Psoas muscle (tissue), 8 donors: ENCODE results near the gene ST6GALNAC5. TPM values are rescaled to one million over a fixed set of nuclear protein-coding genes. Genes with fewer than 3 reads are reported as not detected.

Experiments
- ATAC-seq, 4 donors: fragments of 200-7000 bp; cut with Tn5 transposase; one replicate each; pipeline ENCODE4 v1.9.1; 2020; ENCODE audit warnings: moderate library complexity in 3 of 4, mild to moderate bottlenecking in 2 of 4
- DNase-seq, 2 donors: peaks; one replicate each; pipeline ENCODE4 v3.0.0-alpha.2; 2020
- H3K27ac ChIP-seq: fragments of 200-600 bp; one replicate; pipeline ENCODE4 v1.8.0; 2022
- H3K27me3 ChIP-seq, 3 donors: fragments of 200-600 bp in 1 of 3; one replicate each; pipeline versions ENCODE4 v1.6.1 to v1.8.0; 2013 to 2022; ENCODE audit warnings: low read length in 2 of 3, mild to moderate bottlenecking in 2 of 3, moderate library complexity in 1 of 3; ENCODE audit not compliant: insufficient read depth in 3 of 3
- H3K36me3 ChIP-seq, 2 donors: fragments of 200-600 bp in 1 of 2; one replicate each; pipeline versions ENCODE4 v1.6.1 to v1.8.0; 2013 to 2022; ENCODE audit warnings: low read depth in 1 of 2, mild to moderate bottlenecking in 1 of 2, moderate library complexity in 1 of 2; ENCODE audit not compliant: insufficient read depth in 1 of 2
- H3K4me1 ChIP-seq: fragments of 200-600 bp; one replicate; pipeline ENCODE4 v1.8.0; 2022
- H3K4me3 ChIP-seq: fragments of 200-600 bp; one replicate; pipeline ENCODE4 v1.8.0; 2022; ENCODE audit warnings: mild to moderate bottlenecking
- H3K9me3 ChIP-seq: fragments of 200-600 bp; one replicate; pipeline ENCODE4 v1.8.0; 2022
- CTCF ChIP-seq: fragments of 200-600 bp; IDR thresholded peaks from one replicate; pipeline ENCODE4 v1.8.0; 2022; ENCODE audit warnings: antibody characterized with exemption
- WGBS, 3 donors: extraction: QIAGEN DNeasy Blood & Tissue Kit; methylation state at CpG; one replicate each; pipeline versions ENCODE4 v1.1.6 to v1.1.7; 2013; 5-methylcytosine and 5-hydroxymethylcytosine counted together
- intact Hi-C, 2 donors: fragments of 100-400 bp; cut with DNase I; formaldehyde crosslinking; loops; one replicate each; pipeline versions ENCODE4 v1.11.0 to v1.14.2; 2022
- polyA plus RNA-seq, 3 donors: library from polyadenylated mRNA; stranded (reverse); fragments of 200-250 nt; gene quantifications; one replicate each; pipeline ENCODE4 v1.2.3, GENCODE V29; 2013
- total RNA-seq, 4 donors: library from RNA; stranded (reverse); fragmentation: NEBNext Ultra II Directional in 2 of 4; extraction: Animal tissue kit (Norgen Biotek cat#: 25700) in 2 of 4; gene quantifications; one replicate each; pipeline versions ENCODE4 v1.2.1 to v1.2.4, GENCODE V29; 2021 to 2023
- donor health status: healthy with polysubstance abuse.
- donor health status: DM: no; HTN: no; CAD: no; lungs with moderate emphysema.
- donor health status: Bipolar disorder and iron deficiency.
- donor health status: healthy.
- donor health status: DM: yes; HTN: yes; CAD: no.
- donor health status: DM: no; HTN: no; CAD: no.
- donor health status: DM: no; HTN: no; CAD: no.
- donor health status: DM: yes; HTN: yes; CAD: no.

ST6GALNAC5 gene
- total and polyA plus RNA-seq, 7 donors: 0.05 to 0.66 (median 0.07) TPM; not detected in 2

DNA sequence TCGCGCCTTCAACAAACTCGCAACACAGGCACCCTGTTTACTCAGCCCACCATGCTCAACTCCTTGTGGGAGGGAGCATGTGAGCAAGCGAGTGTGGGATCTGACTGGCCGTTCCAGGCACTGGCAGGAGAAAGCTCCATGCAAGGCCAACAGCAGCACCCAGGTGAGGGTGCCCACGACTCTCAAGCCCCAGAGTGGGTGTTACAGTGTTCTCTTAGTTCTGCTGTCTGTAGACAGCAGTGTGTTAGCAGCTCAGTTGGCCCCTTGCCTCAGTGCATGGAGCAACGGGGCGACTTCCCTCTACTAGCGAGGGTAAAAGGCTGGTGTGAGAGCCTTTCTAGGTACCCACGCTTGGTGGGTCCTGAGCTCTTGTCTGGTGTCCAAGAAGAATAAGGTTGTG is 237.4 kb downstream of the ST6GALNAC5 start:
- no peak for ATAC-seq
- 95 to 96% (median 95%) methylated on average over 10 of the region's 10 CpGs for WGBS, 3 donors
- intact Hi-C loops: no loop called here

More for the DNA sequence above, 237.4 kb downstream of the ST6GALNAC5 start:
- H3K27me3 ChIP-seq: no peaks in the 10 kb centered on the region
- DNase-seq: no peak
- H3K4me1 ChIP-seq: no peaks in the 10 kb centered on the region
- TF ChIP-seq CTCF: no peak
- no peak overlapping the region for H3K4me3 ChIP-seq
- H3K9me3 ChIP-seq: no peaks in the 10 kb centered on the region
- no peak overlapping the region for H3K27ac ChIP-seq
- H3K36me3 ChIP-seq: no peaks in the 10 kb centered on the region
